GM21723 (cell line): ENCODE measurements around the gene PER2.

ENCODE experiments used
- ATAC-seq: cut with Tn5 transposase; IDR thresholded peaks from one replicate; pipeline ENCODE4 v1.9.1; 2021; ENCODE audit warnings: mild to moderate bottlenecking, moderate library complexity; ENCODE audit not compliant: unreplicated experiment

Gene PER2

GRCh38 chr2:238251331-238251730, 37.1 kb downstream of the PER2 start:
- no peak for ATAC-seq

- ATAC-seq: no peak
Observed at GRCh38 chr2:238250896-238251295, 37.5 kb downstream of the PER2 start.

GRCh38 chr2:238247841-238248453, 40.5 kb downstream of the PER2 start:
- no peak for ATAC-seq

- no peak for ATAC-seq
Observed at GRCh38 chr2:238247002-238247822, 41.2 kb downstream of the PER2 start.

- no peak for ATAC-seq
Observed at GRCh38 chr2:238244151-238244550, 44.3 kb downstream of the PER2 start.

GRCh38 chr2:238243496-238244076, 44.8 kb downstream of the PER2 start:
- no peak for ATAC-seq

GRCh38 chr2:238242731-238243495, 45.5 kb downstream of the PER2 start:
- no peak for ATAC-seq

- no peak for ATAC-seq
Observed at GRCh38 chr2:238241970-238242369, 46.4 kb downstream of the PER2 start.

- no peak for ATAC-seq
Observed at GRCh38 chr2:238240757-238241711, 47.4 kb downstream of the PER2 start.

GRCh38 chr2:238239863-238240756, 48.3 kb downstream of the PER2 start, which contains the start of gene HES6:
HES6 (minus strand) TSS chr2:238240038; CDS start chr2:238239905, 133 bp downstream.
- ATAC-seq: peak; percentile 86

GRCh38 chr2:238239543-238239862, 48.9 kb downstream of the PER2 start:
- peak; percentile 7 for ATAC-seq

- ATAC-seq: peak; percentile 5
Observed at GRCh38 chr2:238238766-238239542, 49.5 kb downstream of the PER2 start.

- no peak for ATAC-seq
Observed at GRCh38 chr2:238238311-238238765, 50.1 kb downstream of the PER2 start.

GRCh38 chr2:238237431-238238135, 50.8 kb downstream of the PER2 start:
- no peak for ATAC-seq

GRCh38 chr2:238236571-238236970, 51.8 kb downstream of the PER2 start:
- ATAC-seq: no peak

GRCh38 chr2:238235856-238236255, 52.6 kb downstream of the PER2 start:
- no peak for ATAC-seq

GRCh38 chr2:238235331-238235732, 53.1 kb downstream of the PER2 start:
- ATAC-seq: no peak

GRCh38 chr2:238233625-238234024, 54.8 kb downstream of the PER2 start:
- ATAC-seq: no peak
